ENCODE results near the gene SFSWAP.

Gene SFSWAP

GRCh38 chr12:131824450-131824849 is 113.6 kb downstream of the SFSWAP start:
- DNase-seq, result no peak

GRCh38 chr12:131825146-131825892 is 114.4 kb downstream of the SFSWAP start:
- DNase-seq, result no peak

GRCh38 chr12:131826097-131826928 is 115.4 kb downstream of the SFSWAP start:
- no peak for DNase-seq

GRCh38 chr12:131827961-131828534 is 117.2 kb downstream of the SFSWAP start, which contains the start of gene MMP17:
MMP17 (plus strand) TSS chr12:131828393; CDS start chr12:131828495, 102 bp downstream.
- DNase-seq, result no peak

DNA sequence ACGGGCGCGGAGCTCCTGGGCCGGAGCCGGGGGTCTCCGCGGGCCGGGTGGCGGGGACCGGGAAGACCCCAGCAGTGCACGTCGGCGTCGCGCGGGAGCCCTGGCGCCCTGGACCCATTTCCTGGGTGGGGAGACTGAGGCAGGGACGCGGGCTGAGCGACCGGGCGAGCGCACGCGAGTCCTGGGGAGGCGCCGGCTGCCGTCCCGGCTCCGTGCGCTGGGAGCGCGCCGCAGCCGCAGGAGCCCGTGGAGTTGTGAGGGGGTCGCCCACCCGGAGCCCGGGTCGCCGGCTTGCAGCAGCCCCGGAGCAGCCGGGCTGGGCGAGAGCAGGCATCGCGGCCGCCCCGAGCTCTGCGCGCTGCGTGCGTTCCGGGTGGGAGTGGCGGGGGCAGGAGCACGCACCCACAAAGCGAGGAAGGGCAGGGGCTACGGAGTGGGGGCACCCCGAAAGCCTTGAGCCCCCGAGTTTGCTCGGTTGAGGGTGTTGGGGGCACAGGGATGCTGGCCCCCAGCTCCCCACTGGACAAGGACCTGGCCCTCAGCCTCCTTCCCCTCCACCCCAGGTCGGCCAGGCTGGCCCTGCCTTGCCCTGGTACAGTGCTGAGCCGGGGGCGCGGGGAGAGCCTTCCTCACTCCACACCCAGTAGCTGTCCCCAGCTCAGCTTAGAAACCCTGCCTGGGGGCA is 117.9 kb downstream of the SFSWAP start:
- no peak for DNase-seq

DNA sequence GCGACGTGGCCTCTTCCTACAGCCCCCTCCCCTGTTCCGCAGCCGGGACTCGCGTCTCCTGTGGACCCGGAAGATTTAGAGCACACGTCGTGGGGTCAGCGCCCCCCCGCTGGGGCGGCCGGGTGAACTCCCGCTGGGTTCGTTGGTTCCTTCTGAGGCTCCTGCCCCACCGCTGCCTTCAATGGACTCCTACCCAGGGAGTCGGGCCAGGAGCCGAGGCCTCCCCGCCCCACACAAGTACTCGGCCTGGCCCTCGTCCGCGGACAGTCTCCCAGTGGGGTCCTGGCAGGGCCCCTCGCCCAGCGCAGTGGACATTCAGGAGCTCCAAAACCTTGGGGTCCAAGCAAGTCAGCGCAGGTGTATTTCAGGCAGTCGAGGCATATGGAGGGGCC is 118.5 kb downstream of the SFSWAP start:
- no peak for DNase-seq

- no peak for DNase-seq
Measured at GRCh38 chr12:131829791-131830334, 119.0 kb downstream of the SFSWAP start.

- no peak for DNase-seq
Measured at GRCh38 chr12:131830335-131830913, 119.5 kb downstream of the SFSWAP start.

DNA sequence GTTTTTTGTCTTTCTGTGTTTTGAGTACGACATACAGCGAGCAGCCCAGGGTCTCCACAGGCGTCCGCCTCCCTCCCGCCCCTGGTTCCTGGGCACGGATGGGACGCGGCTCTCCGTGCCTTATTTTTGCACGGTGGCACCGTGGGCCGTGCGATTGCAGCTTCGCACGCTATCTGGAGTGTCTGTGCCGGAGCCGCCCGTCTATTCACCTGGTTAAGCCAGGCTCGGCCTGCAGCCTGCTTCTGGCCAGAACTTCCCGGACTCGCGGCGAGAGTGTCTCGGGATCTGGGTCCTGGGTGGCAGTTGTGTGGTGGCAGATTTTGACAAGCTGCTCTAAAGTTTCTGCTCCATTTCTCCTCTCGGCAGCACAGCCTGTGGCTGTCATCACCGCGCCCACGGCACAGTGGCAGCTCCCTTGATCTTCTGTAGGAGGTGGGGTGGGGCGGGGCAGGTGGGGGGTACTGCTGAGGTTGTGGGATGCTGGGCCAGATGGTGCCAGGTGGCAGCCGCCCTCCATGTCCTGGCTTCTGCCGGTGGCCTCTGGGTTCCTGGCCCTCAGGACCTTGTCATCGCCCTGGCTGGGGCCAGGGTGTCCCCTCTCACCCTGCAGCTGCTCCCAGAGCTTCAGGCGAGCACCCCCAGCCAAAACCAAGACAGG is 120.2 kb downstream of the SFSWAP start:
- DNase-seq, result no peak

DNA sequence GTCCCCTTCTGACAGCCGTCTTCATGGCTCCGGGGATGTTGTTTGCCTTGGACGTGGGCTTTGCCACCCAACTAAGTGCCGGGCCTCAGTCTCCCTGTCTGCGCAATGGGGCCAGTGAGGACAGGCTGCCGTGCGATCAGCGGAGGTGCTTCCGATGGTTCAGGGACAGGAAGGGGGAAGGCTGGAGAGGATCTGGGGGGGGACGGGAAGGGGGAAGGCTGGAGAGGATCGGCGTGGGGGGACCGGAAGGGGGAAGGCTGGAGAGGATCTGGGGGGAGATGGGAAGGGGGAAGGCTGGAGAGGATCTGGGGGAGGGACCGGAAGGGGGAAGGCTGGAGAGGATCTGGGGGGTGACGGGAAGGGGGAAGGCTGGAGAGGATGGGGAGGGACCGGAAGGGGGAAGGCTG is 120.7 kb downstream of the SFSWAP start:
- no peak for DNase-seq

- no peak for DNase-seq
Measured at GRCh38 chr12:131832321-131833231, 121.7 kb downstream of the SFSWAP start.

DNA sequence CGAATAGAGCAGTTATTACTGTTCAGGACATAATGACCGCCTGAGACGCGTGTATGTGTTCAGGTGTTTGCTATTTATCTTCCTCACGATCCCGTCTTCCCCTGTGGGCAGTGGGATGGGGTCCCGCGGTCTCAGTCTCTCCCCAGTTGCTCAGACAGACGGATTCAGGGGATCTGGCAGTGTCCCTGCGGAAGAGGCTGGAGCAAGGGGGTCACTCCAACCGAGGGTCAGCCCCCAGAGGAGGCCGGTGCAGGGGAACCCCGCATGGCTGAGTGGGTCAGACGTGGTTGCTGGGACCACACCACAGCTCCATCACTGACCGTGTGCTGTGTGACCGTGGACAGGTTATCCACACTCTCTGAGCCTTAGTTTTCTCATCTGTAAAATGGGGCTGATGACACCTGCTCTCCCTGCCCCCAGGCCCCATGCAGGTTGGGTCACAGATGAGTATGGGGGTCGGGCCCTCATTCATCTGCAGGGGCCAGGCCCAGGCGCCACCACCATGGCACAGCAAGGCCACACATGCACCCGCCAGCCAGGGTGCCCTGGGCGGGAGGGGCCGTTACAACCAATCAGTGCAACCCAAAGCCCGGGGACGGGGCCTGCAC is 122.5 kb downstream of the SFSWAP start:
- DNase-seq, result no peak

GRCh38 chr12:131833896-131834641 is 123.2 kb downstream of the SFSWAP start:
- no peak for DNase-seq

DNA sequence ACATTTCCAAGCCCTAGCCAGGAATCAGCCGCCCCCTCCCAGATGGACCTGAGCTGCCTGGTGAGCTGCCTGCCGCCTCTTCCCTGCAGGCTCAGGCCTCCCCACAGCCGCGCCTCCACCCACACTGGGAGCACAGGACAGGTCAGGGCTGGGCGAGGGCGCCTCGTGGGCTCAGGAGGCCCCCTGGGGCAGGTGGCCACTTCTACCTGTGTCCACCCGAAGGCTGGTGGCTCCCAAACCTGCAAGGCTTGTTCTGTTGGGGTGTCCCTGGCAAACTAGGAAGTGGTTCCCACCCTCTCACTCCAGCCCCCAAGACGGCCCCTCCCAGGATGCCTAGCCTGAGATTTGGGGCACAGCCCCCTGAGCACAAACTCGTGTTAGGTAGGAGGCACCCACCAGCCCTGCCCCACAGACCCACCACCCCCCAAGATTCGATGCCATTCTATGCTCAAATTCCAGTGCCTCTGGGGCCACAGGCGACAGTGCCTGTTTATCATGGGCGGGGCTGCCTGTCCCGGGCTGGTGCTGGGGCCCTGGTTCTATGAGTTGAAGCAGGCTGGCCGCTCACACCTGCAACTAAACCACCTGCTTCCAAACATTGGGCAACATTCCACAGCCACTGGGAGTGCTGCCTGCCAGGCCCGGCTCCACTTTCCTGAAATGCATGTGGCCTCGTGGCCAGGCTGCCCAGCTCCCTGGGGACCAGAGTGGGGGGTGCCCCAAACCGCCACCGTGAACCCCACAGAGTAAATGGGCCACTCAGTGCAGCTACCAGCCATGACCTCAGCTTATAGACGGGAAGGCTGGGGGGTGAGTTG is 124.1 kb downstream of the SFSWAP start:
- no peak for DNase-seq

GRCh38 chr12:131835616-131836171 is 124.8 kb downstream of the SFSWAP start:
- no peak for DNase-seq

DNA sequence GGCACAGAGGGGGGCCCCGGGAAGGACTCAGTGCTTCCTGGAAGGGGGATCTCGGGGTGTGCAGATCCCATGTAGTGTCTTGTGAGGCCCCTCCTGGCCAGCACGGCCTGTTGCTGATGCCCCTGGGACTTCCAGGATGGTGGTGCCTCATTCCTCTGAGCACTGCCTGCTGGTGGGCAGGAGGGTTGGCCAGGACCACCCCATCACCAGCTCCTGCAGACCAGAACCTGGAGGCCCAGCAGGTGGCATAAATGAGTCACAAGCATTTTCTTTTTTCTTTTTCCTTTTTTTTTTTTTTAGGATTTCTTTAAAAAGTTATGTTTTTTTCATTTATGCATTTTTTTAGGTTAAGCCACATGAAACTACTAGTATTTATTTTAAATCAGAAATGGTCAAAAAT is 125.3 kb downstream of the SFSWAP start:
- no peak for DNase-seq

GRCh38 chr12:131836714-131837397 is 126.0 kb downstream of the SFSWAP start:
- no peak for DNase-seq
